ENCODE results near the gene DND1. TPM values are rescaled to one million over a fixed set of nuclear protein-coding genes. Genes with fewer than 3 reads are reported as not detected.
"Not testable (repeated sequence)": the region's sequence is repeated elsewhere in the genome, so short reads cannot be mapped to it uniquely, and the experiment has no call there.

DND1 gene
- 1 to 10 TPM; 3.0 to 3.4 TPM for total RNA-seq

GRCh38 chr5:140673187-140673976 is at the start of gene DND1:
Gene DND1 (minus strand): TSS chr5:140673576. CDS start chr5:140673542, 34 bp downstream.
- Mint-ChIP-seq H3K4me1 (no peaks in the 10 kb centered on the region), H3K27ac (no peak within 1 kb of the TSS), H3K9me3 (no peaks in the 10 kb centered on the region), H3K27me3 (no peaks in the 10 kb centered on the region), H3K36me3 (ENCODE audit: low read depth) (peaks cover 97% of the 10 kb centered on the region), H3K4me3 (no peak within 1 kb of the TSS)
- no peak for ATAC-seq (replicated peaks)

DNA sequence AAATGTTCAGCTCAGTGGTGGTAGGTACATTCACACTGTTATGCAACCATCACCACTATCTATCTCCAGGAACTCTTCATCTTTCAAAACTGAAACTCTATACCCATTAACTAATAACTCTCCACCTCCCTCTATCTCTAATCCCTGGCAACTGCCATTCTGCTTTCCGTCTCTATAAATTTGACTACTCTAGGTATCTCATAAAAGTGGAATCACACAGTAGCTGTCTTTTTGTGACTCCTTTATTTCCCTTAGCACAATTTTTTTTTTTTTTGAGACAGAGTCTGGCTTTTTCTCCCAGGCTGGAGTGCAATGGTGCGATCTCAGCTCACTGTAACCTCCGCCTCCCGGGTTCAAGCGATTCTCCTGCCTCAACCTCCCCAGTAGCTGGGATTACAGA is 48.0 kb upstream of the DND1 start:
- H3K36me3 Mint-ChIP-seq (ENCODE audit: low read depth); H3K9me3 Mint-ChIP-seq; H3K4me3 Mint-ChIP-seq; H3K27me3 Mint-ChIP-seq; ATAC-seq (replicated peaks); H3K4me1 Mint-ChIP-seq; H3K27ac Mint-ChIP-seq: not testable (repeated sequence)

DNA sequence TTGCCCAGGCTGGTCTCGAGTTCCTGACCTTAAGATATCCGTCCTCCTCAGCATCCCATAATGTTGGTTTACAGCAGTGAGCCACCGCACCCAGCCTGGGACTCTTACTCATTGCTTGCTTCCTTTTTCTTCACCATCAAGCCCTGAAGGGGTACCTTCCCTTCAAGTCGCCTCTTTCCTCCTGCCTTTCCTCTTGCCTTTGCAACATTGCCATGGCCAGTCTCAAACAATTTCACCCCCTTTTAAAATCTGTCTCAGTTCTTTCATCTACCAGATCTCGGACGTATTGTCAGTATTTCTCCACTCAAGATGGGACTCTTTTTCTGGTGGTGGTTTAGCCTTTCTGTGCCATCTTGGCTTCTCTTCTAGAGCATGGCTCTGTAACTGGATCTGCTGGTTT is 47.4 kb upstream of the DND1 start:
- H3K36me3 Mint-ChIP-seq (ENCODE audit: low read depth); H3K4me1 Mint-ChIP-seq; ATAC-seq (replicated peaks); H3K9me3 Mint-ChIP-seq; H3K27ac Mint-ChIP-seq; H3K4me3 Mint-ChIP-seq; H3K27me3 Mint-ChIP-seq: not testable (repeated sequence)

DNA sequence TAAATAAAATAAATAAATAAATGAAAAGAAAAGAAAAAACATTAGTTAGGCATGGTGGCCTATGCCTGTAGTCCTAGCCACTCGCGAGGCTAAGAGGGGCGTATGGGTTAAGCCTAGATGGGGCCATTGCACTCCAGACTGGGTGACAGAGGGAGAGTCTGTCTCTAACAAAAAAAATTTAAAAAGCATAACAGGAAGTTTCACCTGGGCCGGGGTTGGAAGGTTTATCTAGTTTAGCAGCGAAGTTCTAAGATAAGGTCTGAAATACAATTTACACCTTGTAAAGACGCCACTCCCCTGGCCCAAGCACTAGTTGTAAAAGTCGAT is 44.9 kb upstream of the DND1 start:
- Mint-ChIP-seq H3K9me3 (no peaks in the 10 kb centered on the region), H3K27me3 (peaks cover 5% of the 10 kb centered on the region), H3K36me3 (ENCODE audit: low read depth) (no peaks in the 10 kb centered on the region), H3K4me1 (peaks cover 4% of the 10 kb centered on the region), H3K27ac (peak overlapping the region; percentile 79), H3K4me3 (peak overlapping the region; percentile 44)
- ATAC-seq (replicated peaks): no peak

- H3K36me3 Mint-ChIP-seq (ENCODE audit: low read depth); H3K4me1 Mint-ChIP-seq; H3K4me3 Mint-ChIP-seq; H3K27me3 Mint-ChIP-seq; ATAC-seq (replicated peaks); H3K27ac Mint-ChIP-seq; H3K9me3 Mint-ChIP-seq: not testable (repeated sequence)
Observed at GRCh38 chr5:140716238-140716637, 42.9 kb upstream of the DND1 start.

DNA sequence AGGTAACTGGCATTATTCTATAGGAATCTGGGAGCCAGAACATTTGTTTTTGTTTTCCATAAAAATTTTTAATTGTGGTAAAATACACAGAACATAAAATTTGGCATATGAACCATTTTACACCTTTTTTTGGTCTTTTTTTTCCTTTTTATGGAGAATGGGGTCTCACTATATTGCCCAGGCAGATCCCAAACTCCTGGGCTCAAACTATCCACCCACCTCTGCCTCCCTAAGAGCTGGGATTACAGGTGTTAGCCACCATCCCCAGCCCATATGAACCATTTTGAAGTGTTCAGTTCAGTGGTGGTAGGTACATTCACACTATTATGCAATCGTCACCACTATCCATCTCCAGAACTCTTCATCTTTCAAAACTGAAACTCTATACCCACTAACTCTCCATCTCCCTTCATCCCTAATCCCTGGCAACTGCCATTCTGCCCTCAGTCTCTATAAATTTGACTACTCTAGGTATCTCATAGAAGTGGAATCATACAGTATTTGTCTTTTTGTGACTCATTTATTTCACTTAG is 40.3 kb upstream of the DND1 start:
- Mint-ChIP-seq H3K36me3 (ENCODE audit: low read depth) (peaks cover 13% of the 10 kb centered on the region), H3K9me3 (peaks cover 3% of the 10 kb centered on the region), H3K4me1 (peaks cover 19% of the 10 kb centered on the region), H3K4me3 (peak overlapping the region; percentile 2), H3K27ac (no peak overlapping the region), H3K27me3 (no peaks in the 10 kb centered on the region)
- no peak for ATAC-seq (replicated peaks)

DNA sequence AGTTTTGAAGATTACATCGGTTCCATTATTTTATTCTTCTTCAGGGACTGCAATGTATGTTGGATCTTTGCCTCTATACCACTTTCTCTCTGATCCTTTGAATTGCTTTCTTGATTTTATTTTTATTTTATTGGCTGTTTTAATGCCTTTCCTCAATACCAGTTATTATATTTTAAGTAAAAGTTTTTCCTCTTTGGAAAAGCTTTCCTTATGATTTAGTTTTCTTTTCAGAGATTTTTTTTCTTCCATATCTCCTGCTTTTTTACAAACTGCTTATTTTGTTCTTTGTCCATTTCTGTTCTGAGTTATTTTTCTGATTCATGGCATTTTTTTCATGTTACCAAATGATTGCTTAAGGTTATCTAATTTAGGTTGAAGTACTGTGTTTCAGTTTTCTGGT is 38.4 kb upstream of the DND1 start:
- no peak for ATAC-seq (replicated peaks)
- peaks cover 24% of the 10 kb centered on the region for H3K36me3 Mint-ChIP-seq (ENCODE audit: low read depth)
- H3K4me3 Mint-ChIP-seq: peak overlapping the region; percentile 95
- no peaks in the 10 kb centered on the region for H3K27me3 Mint-ChIP-seq
- H3K27ac Mint-ChIP-seq: peak overlapping the region; percentile 100
- peaks cover 3% of the 10 kb centered on the region for H3K9me3 Mint-ChIP-seq
- peaks cover 19% of the 10 kb centered on the region for H3K4me1 Mint-ChIP-seq

DNA sequence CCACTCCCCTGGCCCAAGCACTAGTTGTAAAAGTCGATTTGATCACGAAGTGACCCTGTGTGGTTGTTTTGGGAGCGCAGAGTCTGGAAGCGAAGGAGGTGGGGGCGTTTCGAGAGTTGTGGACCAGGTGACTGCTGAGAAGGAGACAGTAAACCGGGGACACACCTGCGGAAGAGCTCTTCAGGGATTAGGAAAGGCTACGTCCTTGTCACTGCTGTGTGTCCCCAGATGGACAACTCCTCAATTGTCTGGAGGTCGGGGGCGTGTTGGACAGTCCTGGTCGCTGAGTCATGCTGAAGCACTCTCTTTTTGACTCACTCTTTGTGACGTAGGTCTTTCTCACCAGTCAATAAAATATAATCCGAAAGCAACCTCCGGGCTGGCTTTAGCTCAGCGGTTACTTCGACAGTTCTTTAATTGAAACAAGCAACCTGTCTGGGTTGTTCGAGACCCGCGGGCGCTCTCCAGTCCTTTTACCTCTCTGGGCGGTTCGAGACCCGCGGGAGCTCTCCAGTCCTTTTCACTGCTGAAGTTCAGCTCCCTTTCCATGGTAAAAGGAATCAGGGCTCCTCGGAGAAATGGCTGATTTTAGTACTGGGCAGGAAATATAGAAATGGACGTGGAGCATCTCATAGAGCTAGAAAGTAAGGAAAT is 37.6 kb upstream of the DND1 start:
- Mint-ChIP-seq H3K27ac (peak overlapping the region; percentile 100), H3K27me3 (no peaks in the 10 kb centered on the region), H3K36me3 (ENCODE audit: low read depth) (peaks cover 31% of the 10 kb centered on the region), H3K4me3 (peak overlapping the region; percentile 95), H3K9me3 (peaks cover 3% of the 10 kb centered on the region), H3K4me1 (peaks cover 19% of the 10 kb centered on the region)
- ATAC-seq (replicated peaks): peak; percentile 91

DNA sequence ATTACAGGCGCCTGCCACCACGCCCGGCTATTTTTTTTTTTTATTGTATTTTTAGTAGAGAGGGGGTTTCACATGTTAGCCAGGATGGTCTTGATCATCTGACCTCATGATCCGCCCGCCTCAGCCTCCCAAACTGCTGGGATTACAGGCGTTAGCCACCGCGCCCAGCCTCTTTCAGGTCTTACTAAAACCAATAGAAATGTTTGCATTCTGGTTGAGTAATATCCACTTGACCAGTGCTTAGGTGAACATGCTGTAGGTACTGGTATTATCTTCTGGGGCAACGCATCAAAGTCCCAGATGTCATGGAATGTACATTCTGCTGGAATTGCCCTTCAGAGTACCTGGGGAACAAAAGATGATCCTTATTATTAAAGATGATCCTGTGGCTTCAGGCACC is 35.4 kb upstream of the DND1 start:
- H3K4me1 Mint-ChIP-seq: peaks cover 17% of the 10 kb centered on the region
- not testable (repeated sequence) for H3K27me3 Mint-ChIP-seq; ATAC-seq (replicated peaks); H3K27ac Mint-ChIP-seq; H3K9me3 Mint-ChIP-seq
- peaks cover 54% of the 10 kb centered on the region for H3K36me3 Mint-ChIP-seq (ENCODE audit: low read depth)
- peak overlapping the region; percentile 95 for H3K4me3 Mint-ChIP-seq

DNA sequence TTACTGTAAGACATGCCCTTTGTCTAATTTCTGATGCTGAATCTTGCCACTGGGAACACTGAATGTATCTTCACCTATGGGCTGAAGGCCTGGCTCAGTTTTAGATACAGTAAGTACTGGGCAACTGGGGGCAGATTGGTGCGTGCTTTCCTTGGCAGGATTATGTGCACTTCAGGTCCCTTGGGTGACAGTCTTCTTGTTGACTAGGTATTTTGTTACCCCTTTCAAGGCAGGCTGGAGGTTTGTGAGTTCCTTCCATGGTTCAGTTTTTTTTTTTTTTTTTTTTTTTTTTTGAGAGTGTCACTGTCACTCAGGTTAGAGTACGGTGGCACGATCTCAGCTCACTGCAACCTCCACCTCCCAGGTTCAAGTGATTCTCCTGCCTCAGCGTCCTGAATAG is 34.4 kb upstream of the DND1 start:
- Mint-ChIP-seq H3K36me3 (ENCODE audit: low read depth) (peaks cover 64% of the 10 kb centered on the region), H3K27ac (no peak overlapping the region), H3K4me1 (peaks cover 15% of the 10 kb centered on the region), H3K27me3 (no peaks in the 10 kb centered on the region), H3K4me3 (no peak overlapping the region), H3K9me3 (peaks cover 3% of the 10 kb centered on the region)
- no peak for ATAC-seq (replicated peaks)

GRCh38 chr5:140700177-140701144 is 27.1 kb upstream of the DND1 start, which contains the start of gene ZMAT2:
Gene ZMAT2 (plus strand): TSS chr5:140700447. CDS start chr5:140700461, 14 bp downstream.
- peaks cover 24% of the 10 kb centered on the region for H3K4me1 Mint-ChIP-seq
- no peaks in the 10 kb centered on the region for H3K27me3 Mint-ChIP-seq
- no peaks in the 10 kb centered on the region for H3K9me3 Mint-ChIP-seq
- H3K27ac Mint-ChIP-seq: peak within 1 kb of the TSS; percentile 98
- ATAC-seq (replicated peaks): peak; percentile 98
- peak within 1 kb of the TSS; percentile 100 for H3K4me3 Mint-ChIP-seq
- peaks cover 98% of the 10 kb centered on the region for H3K36me3 Mint-ChIP-seq (ENCODE audit: low read depth)

DNA sequence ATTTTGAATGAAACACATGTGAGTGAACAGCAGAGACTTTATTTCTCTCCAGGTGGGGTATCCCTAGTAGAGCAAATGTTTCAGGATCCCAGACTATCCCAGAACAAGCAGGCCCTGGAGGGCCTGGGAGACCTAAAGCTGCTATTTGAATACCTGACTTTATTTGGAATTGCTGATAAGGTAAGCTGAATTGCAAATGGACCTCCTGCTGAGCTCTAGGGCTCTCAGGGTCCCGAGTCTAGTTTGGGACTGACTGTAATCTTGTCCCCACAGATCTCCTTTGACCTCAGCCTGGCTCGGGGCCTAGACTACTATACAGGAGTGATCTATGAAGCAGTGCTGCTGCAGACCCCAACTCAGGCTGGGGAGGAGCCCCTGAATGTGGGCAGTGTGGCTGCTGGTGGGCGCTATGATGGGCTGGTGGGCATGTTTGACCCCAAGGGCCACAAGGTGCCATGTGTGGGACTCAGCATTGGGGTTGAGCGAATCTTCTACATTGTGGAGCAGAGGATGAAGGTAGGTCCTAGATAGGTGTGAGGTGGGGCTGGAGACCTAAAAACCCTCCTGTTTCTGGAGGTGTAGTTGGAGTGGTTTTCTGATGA is 23.6 kb upstream of the DND1 start:
- peak overlapping the region; percentile 26 for H3K27ac Mint-ChIP-seq
- H3K9me3 Mint-ChIP-seq: no peaks in the 10 kb centered on the region
- peaks cover 92% of the 10 kb centered on the region for H3K36me3 Mint-ChIP-seq (ENCODE audit: low read depth)
- ATAC-seq (replicated peaks): no peak
- H3K4me1 Mint-ChIP-seq: peaks cover 26% of the 10 kb centered on the region
- H3K27me3 Mint-ChIP-seq: no peaks in the 10 kb centered on the region
- H3K4me3 Mint-ChIP-seq: no peak overlapping the region

DNA sequence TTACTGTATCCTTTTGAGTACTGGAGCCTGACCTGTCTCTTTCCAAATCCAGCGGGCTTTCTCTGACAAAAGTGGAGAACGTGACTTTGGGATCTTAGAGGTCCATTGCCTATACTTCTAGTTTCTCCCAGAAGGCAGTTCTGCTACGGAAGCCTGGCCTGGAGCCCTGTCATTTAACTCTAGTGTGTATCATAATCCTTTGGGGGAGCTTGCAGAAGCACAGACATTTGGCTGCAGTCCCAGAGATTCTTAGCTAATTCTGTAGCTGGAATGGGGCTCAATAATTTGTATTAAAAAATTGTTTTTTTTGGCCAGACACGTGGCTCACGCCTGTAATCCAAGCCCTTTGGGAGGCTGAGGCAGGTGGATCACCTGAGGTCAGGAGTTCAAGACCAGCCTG is 20.9 kb upstream of the DND1 start:
- Mint-ChIP-seq H3K27me3 (no peaks in the 10 kb centered on the region), H3K4me3 (no peak overlapping the region), H3K27ac (no peak overlapping the region), H3K36me3 (ENCODE audit: low read depth) (peaks cover 92% of the 10 kb centered on the region), H3K4me1 (peaks cover 18% of the 10 kb centered on the region), H3K9me3 (no peaks in the 10 kb centered on the region)
- no peak for ATAC-seq (replicated peaks)

Data from activated T-helper 17 cell treated with anti-CD3 and anti-CD28 coated beads, Interleukin-2, amount 50 U/mL, for 72 hours (primary cell).